Kidney epithelial cell (primary cell): ENCODE results near the gene ERCC2. TPM values are rescaled to one million over a fixed set of nuclear protein-coding genes. Genes with fewer than 3 reads are reported as not detected.

Experiments used
- DNase-seq: peaks from one replicate; pipeline ENCODE4 v3.0.0-alpha.2; 2010; ENCODE audit warnings: low read depth
- H3K27me3 ChIP-seq: 2 replicates; pipeline ENCODE4 v1.6.0; 2011; ENCODE audit warnings: low read length; ENCODE audit not compliant: control insufficient read depth, insufficient read depth
- H3K36me3 ChIP-seq: 2 replicates; pipeline ENCODE4 v1.5.1; 2011; ENCODE audit warnings: low read length; ENCODE audit not compliant: control insufficient read depth, insufficient read depth
- H3K4me3 ChIP-seq: 2 replicates; pipeline ENCODE4 v1.5.1; 2011; ENCODE audit warnings: low read depth, mild to moderate bottlenecking, control low read depth, low read length
- CTCF ChIP-seq: IDR thresholded peaks from 2 replicates; pipeline ENCODE4 v1.5.1; 2011; ENCODE audit warnings: mild to moderate bottlenecking, moderate library complexity, low read length, control low read depth, inconsistent platforms; ENCODE audit not compliant: insufficient read depth, poor library complexity, severe bottlenecking
- total RNA-seq: library from RNA; depleted of rRNA; stranded (reverse); fragments of >200 nt; gene quantifications from 2 replicates; pipeline ENCODE4 v1.2.3, GENCODE V29; 2015

Gene ERCC2
- total RNA-seq, 1 donor from 2014 or later = 18.5 TPM

- TF ChIP-seq CTCF = no peak
- Histone ChIP-seq H3K4me3 (no peak overlapping the region), H3K36me3 (no peaks in the 10 kb centered on the region), H3K27me3 (peaks cover 17% of the 10 kb centered on the region)
- DNase-seq = no peak
These were observed 42.8 kb downstream of the ERCC2 start for GRCh38 chr19:45327404-45328143.

GRCh38 chr19:45324349-45324907 is 45.9 kb downstream of the ERCC2 start:
- DNase-seq = no peak

GRCh38 chr19:45323671-45324081 is 46.7 kb downstream of the ERCC2 start:
- Histone ChIP-seq H3K27me3 (peaks cover 21% of the 10 kb centered on the region), H3K36me3 (no peaks in the 10 kb centered on the region), H3K4me3 (peak overlapping the region; percentile 15)
- DNase-seq = no peak
- TF ChIP-seq CTCF = no peak

More at GRCh38 chr19:45324349-45324907, 45.9 kb downstream of the ERCC2 start:
- Histone ChIP-seq H3K27me3 (peaks cover 17% of the 10 kb centered on the region), H3K4me3 (no peak overlapping the region), H3K36me3 (no peaks in the 10 kb centered on the region)
- no peak for TF ChIP-seq CTCF

GRCh38 chr19:45322744-45323281 is 47.6 kb downstream of the ERCC2 start, which contains the start of gene CKM:
CKM (minus strand) TSS chr19:45322875; CDS start chr19:45319713, 3,162 bp downstream.
- H3K4me3 ChIP-seq = peak within 1 kb of the TSS; percentile 15
- TF ChIP-seq CTCF = no peak
- peaks cover 26% of the 10 kb centered on the region for H3K27me3 ChIP-seq
- DNase-seq = no peak
- H3K36me3 ChIP-seq = no peaks in the 10 kb centered on the region

GRCh38 chr19:45322311-45322710 is 48.1 kb downstream of the ERCC2 start:
- no peak for TF ChIP-seq CTCF
- Histone ChIP-seq H3K27me3 (peaks cover 30% of the 10 kb centered on the region), H3K36me3 (no peaks in the 10 kb centered on the region), H3K4me3 (no peak overlapping the region)
- no peak for DNase-seq
